ENCODE data around the gene MED17.

The MED17 gene

GRCh38 chr11:93783765-93784144 lies 327 bp upstream of the MED17 start:
- Histone ChIP-seq H2BK5ac (ENCODE audit: low read depth, low read length, poor library complexity) (peak overlapping the region; percentile 29), H3K27me3 (ENCODE audit: insufficient read depth, low read length) (no peaks in the 10 kb centered on the region), H3K14ac (ENCODE audit: low read length) (no peak overlapping the region), H3K36me3 (ENCODE audit: control insufficient read depth in 1 of 2, insufficient read depth in 2 of 2, low read length in 2 of 2) (peaks cover 0 to 5% of the 10 kb centered on the region in 2 experiments), H3K4me2 (ENCODE audit: low read length) (peak overlapping the region; percentile 73), H2AFZ (ENCODE audit: insufficient read depth, low read length, poor library complexity) (peak overlapping the region; percentile 39), H3K4me1 (ENCODE audit: control insufficient read depth in 1 of 2, insufficient read depth in 2 of 2, low read length in 2 of 2) (peaks cover 3% of the 10 kb centered on the region in 2 experiments), H4K8ac (ENCODE audit: low read depth, low read length) (peak overlapping the region; percentile 62), H2AK5ac (ENCODE audit: low read length) (no peak overlapping the region), H3K9me3 (ENCODE audit: insufficient read depth, low read depth, low read length) (peaks cover 2% of the 10 kb centered on the region), H3K4ac (ENCODE audit: low read depth, low read length) (no peak overlapping the region), H4K12ac (ENCODE audit: low read depth, low read length) (no peak overlapping the region), H4K91ac (ENCODE audit: low read depth, low read length) (peak overlapping the region; percentile 46), H3K9ac (ENCODE audit: low read length) (no peak overlapping the region), H2BK120ac (ENCODE audit: insufficient read depth, low read length, poor library complexity) (no peak overlapping the region), H2BK12ac (ENCODE audit: low read length) (no peak overlapping the region), H3K27ac (ENCODE audit: low read depth, low read length) (no peak overlapping the region), H3K23ac (ENCODE audit: low read length) (no peak overlapping the region), H3K79me2 (ENCODE audit: control insufficient read depth, insufficient read depth, low read length, poor library complexity) (peaks cover 14% of the 10 kb centered on the region), H3K18ac (ENCODE audit: low read length) (no peak overlapping the region), H3K4me3 (ENCODE audit: low read depth, low read length) (peak overlapping the region; percentile 59), H3K79me1 (ENCODE audit: low read length) (peaks cover 7% of the 10 kb centered on the region)
- DNase-seq, result no peak
- no CpG with 5 or more reads among the region's 10 CpGs for WGBS (ENCODE audit: extremely low coverage, insufficient coverage, insufficient read length)

- Histone ChIP-seq H3K79me1 (ENCODE audit: low read length) (peaks cover 7% of the 10 kb centered on the region), H3K23ac (ENCODE audit: low read length) (no peak overlapping the region), H3K4me1 (ENCODE audit: control insufficient read depth in 1 of 2, insufficient read depth in 2 of 2, low read length in 2 of 2) (peaks cover 3% of the 10 kb centered on the region in 2 experiments), H3K9ac (ENCODE audit: low read length) (peak overlapping the region; percentile 99), H2AK5ac (ENCODE audit: low read length) (no peak overlapping the region), H4K12ac (ENCODE audit: low read depth, low read length) (no peak overlapping the region), H3K18ac (ENCODE audit: low read length) (no peak overlapping the region), H3K4me2 (ENCODE audit: low read length) (peak overlapping the region; percentile 73), H2BK5ac (ENCODE audit: low read depth, low read length, poor library complexity) (no peak overlapping the region), H4K91ac (ENCODE audit: low read depth, low read length) (no peak overlapping the region), H3K4ac (ENCODE audit: low read depth, low read length) (peak overlapping the region; percentile 83), H2BK120ac (ENCODE audit: insufficient read depth, low read length, poor library complexity) (no peak overlapping the region), H3K79me2 (ENCODE audit: control insufficient read depth, insufficient read depth, low read length, poor library complexity) (peaks cover 14% of the 10 kb centered on the region), H3K36me3 (ENCODE audit: control insufficient read depth in 1 of 2, insufficient read depth in 2 of 2, low read length in 2 of 2) (peaks cover 4 to 6% of the 10 kb centered on the region in 2 experiments), H2BK12ac (ENCODE audit: low read length) (no peak overlapping the region), H3K4me3 (ENCODE audit: low read depth, low read length) (peak overlapping the region; percentile 99), H4K8ac (ENCODE audit: low read depth, low read length) (peak overlapping the region; percentile 93), H3K27ac (ENCODE audit: low read depth, low read length) (no peak overlapping the region), H2AFZ (ENCODE audit: insufficient read depth, low read length, poor library complexity) (no peak overlapping the region), H3K9me3 (ENCODE audit: insufficient read depth, low read depth, low read length) (peaks cover 2% of the 10 kb centered on the region), H3K27me3 (ENCODE audit: insufficient read depth, low read length) (no peaks in the 10 kb centered on the region), H3K14ac (ENCODE audit: low read length) (no peak overlapping the region)
- no peak for DNase-seq
- no CpG with 5 or more reads among the region's 13 CpGs for WGBS (ENCODE audit: extremely low coverage, insufficient coverage, insufficient read length)
Measured at GRCh38 chr11:93784935-93785360, 866 bp downstream of the MED17 start.

- no peaks in the 10 kb centered on the region for H3K9me3 ChIP-seq (ENCODE audit: insufficient read depth, low read depth, low read length)
- H4K12ac ChIP-seq (ENCODE audit: low read depth, low read length), result no peak overlapping the region
- H2BK5ac ChIP-seq (ENCODE audit: low read depth, low read length, poor library complexity), result no peak overlapping the region
- no peak for DNase-seq
- no peak overlapping the region for H3K14ac ChIP-seq (ENCODE audit: low read length)
- peaks cover 2% of the 10 kb centered on the region for H3K79me2 ChIP-seq (ENCODE audit: control insufficient read depth, insufficient read depth, low read length, poor library complexity)
- no peak overlapping the region for H3K4ac ChIP-seq (ENCODE audit: low read depth, low read length)
- no peaks in the 10 kb centered on the region for H3K27me3 ChIP-seq (ENCODE audit: insufficient read depth, low read length)
- no CpG with 5 or more reads among the region's 5 CpGs for WGBS (ENCODE audit: extremely low coverage, insufficient coverage, insufficient read length)
- no peaks in the 10 kb centered on the region for H3K4me1 ChIP-seq (ENCODE audit: control insufficient read depth in 1 of 2, insufficient read depth in 2 of 2, low read length in 2 of 2)
- no peaks in the 10 kb centered on the region for H3K79me1 ChIP-seq (ENCODE audit: low read length)
- no peak overlapping the region for H3K27ac ChIP-seq (ENCODE audit: low read depth, low read length)
- no peak overlapping the region for H3K4me2 ChIP-seq (ENCODE audit: low read length)
- no peak overlapping the region for H4K8ac ChIP-seq (ENCODE audit: low read depth, low read length)
- no peak overlapping the region for H2AFZ ChIP-seq (ENCODE audit: insufficient read depth, low read length, poor library complexity)
- no peak overlapping the region for H4K91ac ChIP-seq (ENCODE audit: low read depth, low read length)
- no peak overlapping the region for H3K4me3 ChIP-seq (ENCODE audit: low read depth, low read length)
- no peak overlapping the region for H2AK5ac ChIP-seq (ENCODE audit: low read length)
- H2BK12ac ChIP-seq (ENCODE audit: low read length), result no peak overlapping the region
- no peak overlapping the region for H3K23ac ChIP-seq (ENCODE audit: low read length)
- H3K36me3 ChIP-seq (ENCODE audit: control insufficient read depth in 1 of 2, insufficient read depth in 2 of 2, low read length in 2 of 2), result peaks cover 29 to 39% of the 10 kb centered on the region in 2 experiments
- H3K18ac ChIP-seq (ENCODE audit: low read length), result no peak overlapping the region
- no peak overlapping the region for H3K9ac ChIP-seq (ENCODE audit: low read length)
- no peak overlapping the region for H2BK120ac ChIP-seq (ENCODE audit: insufficient read depth, low read length, poor library complexity)
Measured at GRCh38 chr11:93791493-93791892, 7.4 kb downstream of the MED17 start.

GRCh38 chr11:93796441-93797231 lies 12.6 kb downstream of the MED17 start:
- H4K12ac ChIP-seq (ENCODE audit: low read depth, low read length), result no peak overlapping the region
- H2BK120ac ChIP-seq (ENCODE audit: insufficient read depth, low read length, poor library complexity), result no peak overlapping the region
- H3K27me3 ChIP-seq (ENCODE audit: insufficient read depth, low read length), result no peaks in the 10 kb centered on the region
- H3K4me2 ChIP-seq (ENCODE audit: low read length), result no peak overlapping the region
- no peak overlapping the region for H3K9ac ChIP-seq (ENCODE audit: low read length)
- H3K4ac ChIP-seq (ENCODE audit: low read depth, low read length), result no peak overlapping the region
- H2AFZ ChIP-seq (ENCODE audit: insufficient read depth, low read length, poor library complexity), result no peak overlapping the region
- no peak overlapping the region for H3K14ac ChIP-seq (ENCODE audit: low read length)
- no peak overlapping the region for H2AK5ac ChIP-seq (ENCODE audit: low read length)
- H3K23ac ChIP-seq (ENCODE audit: low read length), result peak overlapping the region; percentile 80
- no peaks in the 10 kb centered on the region for H3K4me1 ChIP-seq (ENCODE audit: control insufficient read depth in 1 of 2, insufficient read depth in 2 of 2, low read length in 2 of 2)
- no peaks in the 10 kb centered on the region for H3K9me3 ChIP-seq (ENCODE audit: insufficient read depth, low read depth, low read length)
- no peaks in the 10 kb centered on the region for H3K79me1 ChIP-seq (ENCODE audit: low read length)
- no peaks in the 10 kb centered on the region for H3K79me2 ChIP-seq (ENCODE audit: control insufficient read depth, insufficient read depth, low read length, poor library complexity)
- DNase-seq, result no peak
- H4K8ac ChIP-seq (ENCODE audit: low read depth, low read length), result no peak overlapping the region
- no peak overlapping the region for H2BK5ac ChIP-seq (ENCODE audit: low read depth, low read length, poor library complexity)
- peaks cover 26 to 41% of the 10 kb centered on the region in 2 experiments for H3K36me3 ChIP-seq (ENCODE audit: control insufficient read depth in 1 of 2, insufficient read depth in 2 of 2, low read length in 2 of 2)
- no CpG with 5 or more reads among the region's 6 CpGs for WGBS (ENCODE audit: extremely low coverage, insufficient coverage, insufficient read length)
- H3K4me3 ChIP-seq (ENCODE audit: low read depth, low read length), result no peak overlapping the region
- no peak overlapping the region for H2BK12ac ChIP-seq (ENCODE audit: low read length)
- no peak overlapping the region for H4K91ac ChIP-seq (ENCODE audit: low read depth, low read length)
- no peak overlapping the region for H3K27ac ChIP-seq (ENCODE audit: low read depth, low read length)
- H3K18ac ChIP-seq (ENCODE audit: low read length), result no peak overlapping the region
